Raji (cell line): Measurements from ENCODE around the gene INTS12.

Experiments
- POLR2A ChIP-seq: IDR thresholded peaks from 2 replicates; pipeline ENCODE4 v1.6.1; 2011; ENCODE audit warnings: low read depth, low read length, control low read depth; ENCODE audit not compliant: insufficient read depth

The INTS12 gene

DNA sequence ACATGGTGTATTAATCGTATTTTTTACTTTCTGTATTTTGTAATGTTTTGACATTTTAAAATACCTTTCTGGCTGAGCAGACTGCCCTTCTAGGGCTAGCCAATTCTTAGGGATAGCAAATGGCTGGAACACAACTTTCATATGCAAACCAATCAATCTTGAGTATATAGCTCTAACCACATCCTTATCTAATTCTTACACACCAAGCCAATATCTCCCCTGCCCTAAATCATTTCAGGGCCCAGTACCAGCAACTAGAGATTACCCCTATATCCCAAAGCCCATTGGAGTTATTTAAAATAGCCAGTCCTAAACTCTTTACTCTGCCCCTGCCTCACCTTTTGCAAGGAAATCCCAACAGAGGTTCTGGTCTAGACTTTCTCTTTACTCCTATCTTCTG lies 58.3 kb downstream of the INTS12 start:
- no peak for TF ChIP-seq POLR2A

GRCh38 chr4:105645440-105645839 lies 63.0 kb downstream of the INTS12 start:
- TF ChIP-seq POLR2A = no peak

GRCh38 chr4:105644257-105644656 lies 64.2 kb downstream of the INTS12 start:
- TF ChIP-seq POLR2A = no peak

- no peak for TF ChIP-seq POLR2A
Measured at GRCh38 chr4:105641845-105642244, 66.6 kb downstream of the INTS12 start.

DNA sequence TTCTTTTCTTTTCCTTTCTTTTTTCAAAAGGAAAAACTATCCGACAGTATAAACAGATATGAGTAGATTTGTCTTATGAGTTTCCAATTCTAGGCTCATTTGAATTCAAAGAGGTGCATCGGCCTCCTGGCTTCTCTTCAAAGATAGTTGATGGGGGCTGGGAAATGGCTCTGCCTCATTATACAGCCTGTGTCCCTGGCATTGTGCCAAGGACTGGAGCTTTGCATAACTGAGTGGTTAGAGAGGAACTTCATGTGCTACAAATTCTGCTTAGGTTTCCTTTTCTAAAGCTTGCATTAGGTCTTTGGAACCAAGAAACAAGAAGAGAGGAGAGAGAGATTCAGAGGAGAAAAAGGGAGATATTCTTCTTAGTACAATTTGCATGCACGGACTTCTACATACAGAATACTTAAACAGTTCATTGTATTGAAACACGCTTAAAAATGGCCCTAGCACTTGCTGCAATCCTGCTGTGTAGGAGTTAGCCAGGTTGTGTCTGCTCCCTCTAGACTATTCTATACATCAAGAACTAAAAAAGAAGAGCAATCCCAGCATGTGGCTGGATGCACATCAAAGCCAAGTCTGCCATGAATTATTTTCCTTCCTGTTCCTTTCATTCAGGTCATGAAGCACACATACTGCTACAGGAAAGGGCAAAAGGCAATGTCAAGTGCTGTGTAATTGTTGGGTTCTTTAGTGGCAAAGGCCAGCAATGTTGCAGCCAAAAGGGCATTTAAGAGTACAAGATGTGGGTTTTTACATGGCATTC lies 70.9 kb downstream of the INTS12 start:
- no peak for TF ChIP-seq POLR2A

DNA sequence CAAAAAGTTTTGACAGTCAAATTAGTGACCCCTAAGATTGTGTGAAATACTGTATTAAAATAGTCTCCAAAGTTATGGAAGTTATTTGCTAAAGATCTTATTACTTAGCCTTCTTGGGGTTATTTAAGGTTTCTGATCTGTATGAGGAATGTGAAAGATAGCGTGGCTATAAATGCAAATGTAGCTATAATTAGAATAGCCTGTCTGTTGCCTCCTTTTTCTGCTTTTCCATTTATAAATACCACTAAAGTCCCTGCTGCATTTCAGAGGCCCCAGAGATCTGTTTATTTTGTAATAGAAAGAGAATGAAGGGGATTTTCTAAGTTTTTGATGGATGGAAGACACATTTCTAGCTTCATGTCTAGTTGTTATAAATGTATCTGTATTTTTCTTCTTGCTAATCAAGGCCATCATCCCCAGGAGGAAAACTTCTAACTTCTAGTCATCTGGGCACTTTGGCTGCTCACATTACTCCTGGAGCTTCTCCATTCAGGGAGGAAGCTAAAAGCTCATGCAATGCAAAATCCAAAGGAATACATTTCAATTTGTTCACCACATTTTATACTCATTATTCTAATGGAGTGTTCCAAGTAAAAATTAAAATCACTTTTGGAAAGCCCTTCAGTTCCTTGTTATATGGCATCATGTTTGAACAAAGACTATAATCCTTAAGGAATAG lies 73.9 kb downstream of the INTS12 start:
- TF ChIP-seq POLR2A = no peak

DNA sequence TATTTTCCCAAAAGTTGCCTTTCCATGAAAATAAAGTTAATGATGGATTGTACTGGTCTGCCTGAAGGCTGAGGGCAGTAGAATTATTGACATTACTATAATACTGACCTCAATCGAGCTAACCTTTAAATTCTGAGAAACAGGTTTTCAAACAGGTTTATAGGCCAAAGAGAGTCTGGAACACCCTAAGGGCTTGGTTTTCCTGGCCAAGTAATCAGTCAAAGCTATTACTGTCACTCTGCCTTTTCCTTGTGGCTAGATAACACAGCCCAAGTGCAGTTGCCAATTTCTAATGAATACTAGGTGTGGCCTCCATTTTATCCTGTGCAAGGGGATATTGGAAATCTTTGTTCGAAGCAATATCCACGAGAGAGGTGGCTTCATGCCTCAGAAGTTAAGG lies 75.2 kb downstream of the INTS12 start:
- TF ChIP-seq POLR2A = no peak
